CD4-positive, alpha-beta T cell treated with Interferon gamma for 1 hour (primary cell): ENCODE data around the gene UBE2QL1.

ENCODE experiments used
- DNase-seq: peaks from one replicate; pipeline ENCODE4 v3.0.0-alpha.2; 2020

Gene UBE2QL1

DNA sequence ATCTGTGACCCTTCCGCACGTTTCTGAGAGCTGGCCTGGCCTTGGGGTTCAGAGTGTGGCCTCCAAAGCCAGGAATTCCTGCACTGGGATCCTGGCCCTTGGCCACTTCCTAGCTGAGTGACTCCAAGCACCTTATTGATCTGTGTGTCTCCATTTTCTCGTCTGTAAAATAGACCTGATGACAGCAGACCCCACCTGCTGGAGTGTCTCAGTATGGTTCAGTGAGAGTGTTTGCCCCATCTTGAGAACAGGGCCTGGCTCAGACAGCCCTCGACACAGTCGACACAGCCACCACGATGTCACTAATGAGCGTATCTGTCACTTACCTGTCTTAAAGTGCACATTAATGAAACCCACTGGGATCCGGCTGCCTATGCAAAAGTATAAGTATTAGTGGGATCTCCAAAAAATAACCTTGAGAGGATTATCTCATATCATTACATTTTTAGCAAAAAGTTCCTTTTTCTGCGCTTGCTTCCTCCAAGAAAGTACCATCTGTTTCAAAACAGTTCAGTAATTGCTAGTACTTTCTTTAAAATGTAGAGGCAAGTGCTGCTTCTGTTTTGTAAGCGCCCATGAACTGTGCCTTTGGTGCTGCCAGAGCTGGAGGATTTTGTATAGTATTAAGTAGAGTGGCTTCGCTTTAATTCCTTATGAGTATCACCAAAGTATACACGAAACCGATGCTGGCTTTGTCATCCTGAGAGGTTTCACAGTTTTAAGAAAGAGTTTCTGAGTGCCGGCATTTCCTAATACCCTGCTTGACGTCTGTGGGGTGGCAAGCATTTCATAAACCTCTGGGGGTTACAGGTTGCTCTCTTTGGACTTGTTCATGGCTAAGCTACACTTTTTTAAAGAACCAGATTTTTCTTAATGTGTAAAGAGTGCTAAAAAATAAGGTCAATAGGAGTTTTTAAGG is 31.7 kb downstream of the UBE2QL1 start:
- no peak for DNase-seq

GRCh38 chr5:6482735-6483134 is 34.1 kb downstream of the UBE2QL1 start:
- DNase-seq, result no peak

- no peak for DNase-seq
Measured at GRCh38 chr5:6483880-6484382, 35.3 kb downstream of the UBE2QL1 start.

GRCh38 chr5:6484446-6484845 is 35.8 kb downstream of the UBE2QL1 start:
- DNase-seq, result no peak

DNA sequence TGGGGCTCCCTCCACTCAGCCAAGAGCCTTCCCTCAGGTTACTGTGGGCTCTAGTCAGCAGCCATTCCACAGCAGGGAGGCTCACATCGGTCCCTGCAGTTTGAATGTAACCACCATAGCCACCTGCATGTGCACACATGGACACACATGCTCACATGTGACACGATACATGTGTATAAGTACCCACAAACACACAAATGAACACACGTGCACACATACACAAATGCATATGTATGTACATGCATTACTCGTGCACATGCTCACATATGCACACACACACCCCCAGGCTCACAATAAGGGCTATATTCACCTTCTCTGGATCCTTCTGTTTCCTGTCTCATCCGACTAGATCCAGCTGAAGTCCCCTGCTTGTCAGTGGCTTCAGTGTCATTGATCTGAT is 36.2 kb downstream of the UBE2QL1 start:
- no peak for DNase-seq

- DNase-seq, result no peak
Measured at GRCh38 chr5:6485441-6485840, 36.8 kb downstream of the UBE2QL1 start.

- no peak for DNase-seq
Measured at GRCh38 chr5:6486074-6486473, 37.4 kb downstream of the UBE2QL1 start.

DNA sequence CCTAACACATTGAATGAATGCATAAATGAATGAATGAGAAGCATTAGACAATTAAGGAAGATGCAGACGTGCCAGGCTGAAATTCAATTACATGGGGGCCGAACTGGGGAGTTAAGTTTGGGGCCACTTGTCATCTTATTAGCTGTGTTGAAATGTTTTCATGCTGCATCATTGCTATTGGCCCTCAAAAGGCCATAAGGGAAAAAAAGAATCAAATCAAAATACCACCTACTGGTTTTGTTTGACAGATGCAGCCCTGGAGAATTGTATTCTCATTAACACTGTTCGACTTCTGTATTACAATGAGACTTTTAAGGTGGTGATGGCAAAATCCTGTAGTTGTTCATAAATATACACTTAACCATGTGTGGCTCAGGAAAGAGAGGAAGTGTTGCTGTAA is 38.4 kb downstream of the UBE2QL1 start:
- DNase-seq, result no peak

- no peak for DNase-seq
Measured at GRCh38 chr5:6488021-6488420, 39.4 kb downstream of the UBE2QL1 start.

DNA sequence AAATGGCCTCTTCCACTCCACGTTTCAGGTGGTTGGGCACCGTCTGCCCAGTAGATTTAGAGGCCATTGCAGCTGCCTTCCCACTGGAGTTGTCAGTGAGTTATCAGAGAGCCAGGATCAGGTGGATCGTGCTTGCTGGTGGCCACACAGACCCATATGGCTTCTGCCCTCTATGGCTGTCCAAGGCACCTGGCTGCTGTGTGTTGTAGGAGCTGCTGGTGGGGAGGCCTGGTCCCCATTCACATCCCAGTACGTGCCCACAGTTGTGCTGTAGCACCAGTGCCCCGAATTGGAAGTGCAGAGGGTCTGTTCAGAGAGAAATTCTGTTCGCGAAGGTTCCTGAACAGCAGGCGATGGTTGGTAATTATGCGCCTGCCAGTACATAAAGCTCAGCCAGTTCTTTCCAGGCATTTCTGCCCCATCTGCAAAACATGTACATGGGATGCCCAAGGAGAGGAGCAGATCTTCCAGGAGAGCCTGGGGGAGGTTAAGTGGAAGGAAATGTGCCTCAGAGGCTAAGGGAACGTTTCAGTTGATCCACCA is 41.1 kb downstream of the UBE2QL1 start:
- no peak for DNase-seq

GRCh38 chr5:6490246-6490645 is 41.6 kb downstream of the UBE2QL1 start:
- no peak for DNase-seq

DNA sequence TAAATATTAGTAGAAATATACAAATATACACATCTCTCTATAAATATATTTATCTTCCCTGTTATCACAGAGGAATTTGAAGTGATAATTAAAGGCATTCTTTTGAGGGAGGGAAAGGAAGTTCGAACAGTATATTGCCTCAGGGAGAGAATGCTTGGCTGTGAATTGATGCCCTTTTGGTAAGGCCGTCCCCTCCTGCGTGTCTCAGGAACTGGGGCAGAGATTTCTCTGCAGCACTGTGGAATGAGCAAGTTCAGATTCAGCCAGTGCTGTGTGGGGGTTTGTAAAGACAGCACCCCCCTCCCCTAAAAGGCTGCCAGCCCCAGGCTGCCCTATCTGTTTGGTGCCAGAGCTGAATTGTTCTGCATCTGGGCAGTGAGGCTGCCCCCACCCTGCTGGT is 42.0 kb downstream of the UBE2QL1 start:
- no peak for DNase-seq

GRCh38 chr5:6491196-6491918 is 42.7 kb downstream of the UBE2QL1 start:
- DNase-seq, result no peak

DNA sequence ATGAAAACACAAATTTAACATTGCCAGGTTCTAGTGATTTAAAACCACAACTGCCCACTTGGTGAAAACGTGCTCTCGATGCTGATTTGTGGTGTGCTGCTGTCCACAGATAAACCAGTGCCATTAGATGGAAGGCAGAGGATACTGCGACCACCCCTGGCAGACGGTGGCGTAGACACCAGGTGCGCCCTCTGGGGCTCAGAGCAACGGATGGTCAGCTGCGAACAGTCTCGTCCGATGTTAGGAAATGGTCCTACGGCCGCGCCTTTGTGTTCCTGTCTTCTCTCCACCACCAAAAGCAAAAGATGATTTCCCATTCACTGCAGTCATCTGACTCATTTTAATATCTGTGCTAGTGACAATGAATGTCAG is 43.2 kb downstream of the UBE2QL1 start:
- DNase-seq, result no peak

GRCh38 chr5:6492934-6493333 is 44.3 kb downstream of the UBE2QL1 start:
- DNase-seq, result no peak

- DNase-seq, result no peak
Measured at GRCh38 chr5:6493681-6494454, 45.2 kb downstream of the UBE2QL1 start.

DNA sequence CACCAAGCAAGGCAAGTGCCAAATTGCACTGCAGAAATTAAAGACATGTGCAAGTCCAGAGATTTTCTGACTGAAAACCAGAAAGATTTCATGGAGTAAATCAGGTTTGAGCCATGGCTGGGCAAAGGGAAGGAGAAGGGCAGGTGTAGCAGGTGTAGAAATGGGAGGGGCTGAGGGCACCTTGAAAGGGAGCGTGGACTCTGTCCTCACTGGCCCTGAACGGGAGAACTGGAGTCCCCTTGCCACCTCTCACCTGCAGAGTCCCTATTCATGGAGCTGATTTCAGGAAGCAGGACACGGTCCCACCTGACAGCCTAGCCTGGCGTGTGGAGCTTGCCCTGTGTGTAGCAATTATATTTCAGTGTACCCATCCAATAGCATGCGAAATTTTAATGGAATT is 46.3 kb downstream of the UBE2QL1 start:
- no peak for DNase-seq

GRCh38 chr5:6495433-6496206 is 47.0 kb downstream of the UBE2QL1 start:
- no peak for DNase-seq

GRCh38 chr5:6496207-6496584 is 47.5 kb downstream of the UBE2QL1 start:
- no peak for DNase-seq

DNA sequence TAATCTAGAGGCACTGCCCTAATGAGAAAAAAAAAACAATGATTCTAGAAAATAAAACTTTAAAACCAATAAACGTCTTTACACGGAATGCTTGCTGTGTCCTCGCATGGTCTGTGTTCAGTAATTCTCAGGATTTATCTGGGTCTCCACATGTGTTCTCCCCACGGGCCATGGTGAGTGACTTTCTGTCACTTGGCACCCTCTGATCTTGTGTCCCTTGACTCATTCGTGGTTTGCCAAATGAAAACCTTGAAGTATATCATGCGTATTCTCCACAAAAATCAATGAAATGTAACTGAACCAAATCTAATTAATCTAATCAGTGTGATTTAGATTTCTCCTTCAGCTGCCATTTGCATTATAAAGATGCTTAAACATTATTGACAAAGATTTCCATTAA is 48.0 kb downstream of the UBE2QL1 start:
- DNase-seq, result no peak

GRCh38 chr5:6497262-6497661 is 48.6 kb downstream of the UBE2QL1 start:
- no peak for DNase-seq

DNA sequence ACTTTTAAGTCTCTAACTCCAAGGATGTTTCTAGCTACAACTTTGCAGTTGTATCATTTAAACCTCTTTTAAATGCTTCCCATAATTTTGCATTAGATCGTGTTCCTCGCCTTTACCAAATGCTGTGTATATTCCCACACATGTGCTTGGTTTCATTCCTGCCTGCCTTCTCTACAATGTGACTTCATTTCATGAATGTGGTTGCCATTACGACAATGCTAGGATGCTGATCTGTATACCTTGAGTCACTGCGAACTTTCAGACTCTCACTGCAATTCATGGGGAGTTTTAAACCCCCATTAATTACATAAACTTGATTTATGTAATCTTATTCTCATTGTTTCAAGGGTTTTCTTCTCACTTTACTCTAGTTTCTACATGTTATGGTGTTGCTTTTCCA is 50.3 kb downstream of the UBE2QL1 start:
- no peak for DNase-seq
